HG02884 (cell line): Measurements from ENCODE around the gene SULT1B1.
A peak's percentile ranks its signal among the peaks of the same experiment; 100 is the strongest.

Experiments used
- ATAC-seq: cut with Tn5 transposase; IDR thresholded peaks from one replicate; pipeline ENCODE4 v1.9.1; 2021; ENCODE audit warnings: mild to moderate bottlenecking, moderate library complexity; ENCODE audit not compliant: unreplicated experiment

SULT1B1 gene

DNA sequence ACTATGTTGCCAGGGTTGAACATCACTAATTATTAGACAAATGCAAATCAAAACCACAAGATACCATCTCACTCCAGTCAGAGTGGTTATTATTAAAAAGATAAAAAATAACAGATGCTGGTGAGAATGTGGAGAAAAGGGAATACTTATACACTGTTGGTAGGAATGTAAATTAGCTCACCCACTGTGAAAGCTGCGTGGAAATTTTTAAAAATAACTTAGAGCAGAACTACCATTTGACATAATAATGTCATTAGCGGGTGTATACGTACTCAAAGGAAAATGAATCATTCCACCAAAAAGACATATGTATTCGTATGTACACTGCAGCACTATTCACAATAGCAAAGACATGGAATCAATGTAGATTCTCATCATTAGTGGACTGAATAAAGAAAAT lies 58.7 kb downstream of the SULT1B1 start:
- no peak for ATAC-seq

DNA sequence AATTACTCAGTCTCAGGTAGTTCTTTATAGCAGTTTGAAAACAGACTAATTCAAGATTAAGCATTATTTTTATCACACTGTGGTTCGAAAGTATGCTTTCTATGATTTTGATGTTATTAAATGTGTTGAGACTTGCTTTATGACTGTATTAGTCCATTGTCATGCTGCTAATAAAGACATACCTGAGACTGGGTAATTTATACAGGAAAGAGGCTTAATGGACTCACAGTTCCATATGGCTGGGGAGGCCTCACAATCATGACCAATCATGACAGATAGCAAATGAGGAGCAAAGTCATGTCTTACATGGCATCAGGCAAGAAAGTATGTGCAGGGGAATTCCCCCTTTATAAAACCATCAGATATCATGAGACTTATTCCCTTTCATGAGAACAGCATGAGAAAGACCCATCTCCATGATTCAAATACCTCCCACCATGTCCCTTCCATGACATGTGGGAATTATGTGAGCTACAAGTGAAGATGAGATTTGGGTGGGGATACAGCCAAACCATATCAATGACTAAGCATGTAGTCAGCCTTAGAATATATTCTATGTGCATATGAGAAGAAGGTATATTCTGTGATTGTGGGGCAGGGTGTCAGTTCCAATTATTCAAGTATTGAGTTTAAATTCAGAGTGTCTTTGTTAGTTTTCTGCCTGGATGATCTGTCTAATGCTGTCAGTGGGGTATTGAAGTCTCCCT lies 62.7 kb downstream of the SULT1B1 start:
- no peak for ATAC-seq

DNA sequence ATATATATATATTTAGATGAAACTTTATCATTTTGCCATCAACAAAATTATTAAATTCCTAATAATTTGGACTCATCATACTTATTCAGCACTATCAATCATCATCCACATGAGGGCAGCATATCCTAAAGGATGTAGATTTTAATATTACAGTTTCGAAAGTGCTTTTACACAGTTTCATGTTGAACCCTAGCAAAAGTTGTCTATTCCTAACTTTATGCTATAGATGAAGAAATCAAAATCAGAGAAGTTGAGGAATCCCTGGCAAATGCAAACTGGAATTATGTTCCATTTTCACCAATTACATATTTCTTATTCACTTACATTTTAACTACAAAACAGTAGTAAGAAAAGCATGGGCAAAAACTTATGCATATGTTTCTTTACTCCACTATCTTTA lies 70.8 kb downstream of the SULT1B1 start:
- ATAC-seq = peak; percentile 75

DNA sequence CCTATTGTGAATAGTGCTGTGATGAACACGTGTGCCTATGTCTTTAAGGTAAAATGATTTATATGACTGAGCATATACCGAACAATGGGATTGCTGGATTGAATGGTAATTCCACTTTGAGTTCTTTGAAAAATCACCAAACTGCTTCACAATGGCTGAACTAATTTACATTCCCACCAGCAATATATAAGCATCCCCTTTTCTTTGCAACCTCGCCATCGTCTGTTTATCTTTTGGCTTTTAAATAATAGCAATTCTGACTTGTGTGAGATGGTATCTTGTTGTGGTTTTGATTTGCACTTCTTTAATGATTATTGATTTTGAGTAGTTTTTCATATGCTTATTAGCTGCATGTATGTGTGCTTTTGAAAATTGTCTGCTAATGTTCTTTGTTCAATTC lies 75.6 kb downstream of the SULT1B1 start:
- no peak for ATAC-seq
